GM04503 (cell line): ENCODE results near the gene RAP1A.
A peak's percentile ranks its signal among the peaks of the same experiment; 100 is the strongest.

Source experiments
- DNase-seq: peaks from one replicate; pipeline ENCODE4 v3.0.0-alpha.2; 2012; ENCODE audit warnings: low read depth

The RAP1A gene

DNA sequence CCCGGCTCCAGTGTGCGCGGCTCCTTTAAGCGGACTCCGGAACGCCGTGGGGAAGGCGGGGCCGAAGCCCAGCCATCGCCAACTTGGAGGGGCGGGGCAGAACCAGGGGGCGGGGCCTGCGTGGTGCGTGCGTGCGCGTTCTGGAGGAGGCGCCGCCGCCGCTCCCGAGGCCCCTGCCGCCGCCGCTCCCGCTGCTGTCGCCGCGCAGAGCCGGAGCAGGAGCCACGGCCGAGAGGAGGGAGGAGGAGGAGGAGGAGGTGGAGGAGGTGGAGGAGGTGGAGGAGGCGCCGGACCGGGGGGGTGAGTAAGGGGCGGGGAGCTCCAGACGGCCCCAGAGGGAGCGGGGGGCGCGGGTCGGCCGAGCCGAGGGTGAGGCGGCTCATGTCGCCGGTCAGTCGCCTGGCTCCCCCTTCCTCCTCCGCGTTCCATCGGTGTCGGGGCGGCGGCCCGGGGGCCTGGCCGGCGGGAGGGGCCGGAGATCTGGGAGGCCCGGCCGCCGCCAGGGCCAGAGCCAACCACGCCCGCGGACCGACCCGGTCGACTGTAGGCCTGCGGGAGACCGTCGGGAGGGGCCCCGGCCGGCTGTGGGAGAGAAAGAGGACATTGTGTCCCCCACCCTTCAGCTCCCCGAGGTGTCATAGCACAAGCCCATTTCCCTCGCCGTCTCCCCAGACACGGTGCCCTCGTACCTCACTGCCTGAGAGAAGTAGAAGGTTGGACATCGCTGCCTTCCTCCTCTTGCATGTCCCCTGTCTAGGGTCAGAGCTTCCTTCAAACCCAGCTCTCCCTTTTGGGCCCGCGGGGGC lies at the start of gene RAP1A:
RAP1A (plus strand) TSS at position 155 of the 806 bp plus-strand sequence. CDS start 71,572 bp downstream, outside the sequence.
- DNase-seq, result peak; percentile 36

GRCh38 chr1:111569913-111570312 lies 49.7 kb upstream of the RAP1A start:
- no peak for DNase-seq

GRCh38 chr1:111570781-111571181 lies 48.8 kb upstream of the RAP1A start:
- DNase-seq, result no peak

DNA sequence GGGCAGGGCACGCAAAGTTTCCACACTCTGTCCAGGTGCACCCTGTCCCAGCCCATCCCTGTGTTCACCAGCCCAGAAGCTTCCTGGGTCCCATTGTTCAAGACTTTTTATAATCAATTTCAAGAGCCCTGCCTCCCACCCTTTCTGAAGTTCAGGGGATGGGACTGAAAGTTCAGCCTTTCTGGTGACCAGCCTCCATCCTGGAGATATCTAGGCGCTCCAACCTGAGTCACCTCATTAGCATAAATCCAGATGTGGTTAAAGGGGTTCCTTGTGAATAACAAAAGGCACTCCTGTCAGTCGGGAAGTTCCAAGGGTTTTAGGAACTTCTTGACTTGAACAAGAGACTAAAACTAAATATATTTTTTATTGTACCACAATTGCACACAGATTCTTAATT lies 48.4 kb upstream of the RAP1A start:
- DNase-seq, result no peak

- DNase-seq, result peak; percentile 65
Observed at GRCh38 chr1:111571987-111572386, 47.6 kb upstream of the RAP1A start.

GRCh38 chr1:111576547-111576946 lies 43.0 kb upstream of the RAP1A start:
- no peak for DNase-seq

GRCh38 chr1:111577814-111578213 lies 41.8 kb upstream of the RAP1A start:
- no peak for DNase-seq

DNA sequence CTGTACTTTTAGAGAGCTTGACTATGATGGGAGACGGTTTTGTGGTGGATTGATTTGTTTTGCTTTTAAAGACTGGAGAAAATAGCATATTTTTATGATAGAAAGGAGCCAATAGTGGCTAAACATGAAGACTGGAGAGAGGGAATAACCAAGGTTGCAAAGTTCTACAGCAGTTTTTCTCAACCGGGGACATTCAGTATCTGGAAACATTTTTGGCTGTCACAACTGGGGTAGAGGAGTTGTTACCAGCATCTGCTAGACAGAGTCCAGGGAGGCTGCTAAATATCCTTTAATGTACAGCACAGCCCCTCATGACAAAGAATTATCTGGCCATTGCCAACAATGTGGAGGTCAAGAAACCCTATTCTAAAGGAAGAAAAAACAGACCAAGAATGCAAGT lies 38.4 kb upstream of the RAP1A start:
- DNase-seq, result no peak

GRCh38 chr1:111582016-111582415 lies 37.6 kb upstream of the RAP1A start:
- no peak for DNase-seq

- DNase-seq, result no peak
Observed at GRCh38 chr1:111582644-111583618, 36.7 kb upstream of the RAP1A start.

DNA sequence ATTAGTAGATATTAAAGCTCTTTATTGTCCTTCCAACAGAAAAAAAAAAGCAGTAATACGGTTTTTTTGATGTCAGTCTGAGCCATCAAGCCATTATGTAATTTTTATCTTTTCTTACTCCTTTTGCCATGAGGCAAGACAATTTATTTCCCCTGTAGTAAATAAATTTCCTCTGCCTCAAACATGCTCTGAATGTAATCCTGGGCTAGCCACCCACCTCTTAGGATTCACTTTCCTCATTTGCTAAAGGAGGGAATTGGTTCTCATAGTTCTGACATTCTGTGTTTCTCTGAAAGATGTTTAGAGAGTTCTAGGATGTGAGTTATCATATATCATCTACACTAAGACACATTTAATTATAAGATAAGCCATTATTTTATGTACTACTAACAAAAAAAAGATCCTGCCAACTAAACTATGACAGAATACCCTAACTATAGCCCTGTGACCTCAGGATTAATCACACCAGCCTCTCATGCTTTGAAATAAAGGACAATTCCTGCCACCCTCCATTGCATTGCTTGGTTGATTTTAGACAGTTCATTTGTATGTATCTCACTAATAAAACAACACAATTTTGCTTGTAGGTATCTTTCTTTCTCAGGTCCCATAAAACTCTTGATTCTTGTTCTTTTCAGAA lies 34.0 kb upstream of the RAP1A start:
- DNase-seq, result no peak

DNA sequence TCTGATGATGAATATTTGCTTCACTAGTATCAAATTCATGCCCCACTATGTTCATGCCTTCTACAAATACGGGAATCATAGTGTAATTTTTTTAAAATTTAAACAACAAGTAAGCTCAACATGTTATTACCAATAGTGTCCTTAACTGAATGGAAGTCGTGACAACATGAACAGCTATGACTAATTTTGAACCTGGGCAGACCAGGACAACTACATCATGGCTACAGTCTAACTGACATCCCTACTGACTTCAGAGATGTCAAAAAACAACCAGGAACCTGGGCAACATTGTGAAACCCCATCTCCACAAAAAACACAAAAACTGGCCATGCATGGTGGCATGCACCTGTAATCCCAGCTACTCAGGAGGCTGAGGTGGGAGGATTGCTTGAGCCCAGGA lies 33.5 kb upstream of the RAP1A start:
- no peak for DNase-seq

DNA sequence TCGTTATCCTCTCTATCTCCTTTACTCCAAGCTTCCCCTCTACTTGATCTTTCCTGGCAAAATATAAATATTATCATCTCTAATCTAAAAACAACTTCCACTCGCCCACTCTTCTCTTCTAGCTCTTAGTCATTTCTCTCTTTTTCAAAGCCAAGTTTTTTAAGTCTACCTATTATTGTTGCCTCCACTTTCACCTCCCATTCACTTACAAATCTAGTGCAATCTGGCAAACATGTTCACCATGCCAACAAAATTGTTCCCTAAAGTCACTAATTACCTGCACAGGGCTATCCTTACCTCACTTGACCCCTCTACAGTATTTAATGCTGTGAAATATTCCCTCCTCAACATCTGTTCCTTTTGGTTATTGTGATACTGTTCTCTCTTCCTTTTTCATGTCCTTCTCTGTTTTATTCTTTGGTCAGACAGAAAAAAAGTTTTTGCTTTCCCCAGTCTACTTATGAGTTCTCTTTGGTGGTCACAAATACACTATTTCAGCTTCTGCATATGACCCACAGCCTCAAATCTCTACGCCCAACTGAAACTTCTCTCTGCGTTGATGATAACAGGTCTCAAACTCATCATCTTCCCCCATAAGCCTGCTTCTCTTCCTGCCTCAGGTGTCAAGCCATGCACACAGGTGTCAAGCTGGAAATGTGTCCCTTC lies 31.9 kb upstream of the RAP1A start:
- no peak for DNase-seq

GRCh38 chr1:111591937-111592336 lies 27.7 kb upstream of the RAP1A start:
- DNase-seq, result no peak

DNA sequence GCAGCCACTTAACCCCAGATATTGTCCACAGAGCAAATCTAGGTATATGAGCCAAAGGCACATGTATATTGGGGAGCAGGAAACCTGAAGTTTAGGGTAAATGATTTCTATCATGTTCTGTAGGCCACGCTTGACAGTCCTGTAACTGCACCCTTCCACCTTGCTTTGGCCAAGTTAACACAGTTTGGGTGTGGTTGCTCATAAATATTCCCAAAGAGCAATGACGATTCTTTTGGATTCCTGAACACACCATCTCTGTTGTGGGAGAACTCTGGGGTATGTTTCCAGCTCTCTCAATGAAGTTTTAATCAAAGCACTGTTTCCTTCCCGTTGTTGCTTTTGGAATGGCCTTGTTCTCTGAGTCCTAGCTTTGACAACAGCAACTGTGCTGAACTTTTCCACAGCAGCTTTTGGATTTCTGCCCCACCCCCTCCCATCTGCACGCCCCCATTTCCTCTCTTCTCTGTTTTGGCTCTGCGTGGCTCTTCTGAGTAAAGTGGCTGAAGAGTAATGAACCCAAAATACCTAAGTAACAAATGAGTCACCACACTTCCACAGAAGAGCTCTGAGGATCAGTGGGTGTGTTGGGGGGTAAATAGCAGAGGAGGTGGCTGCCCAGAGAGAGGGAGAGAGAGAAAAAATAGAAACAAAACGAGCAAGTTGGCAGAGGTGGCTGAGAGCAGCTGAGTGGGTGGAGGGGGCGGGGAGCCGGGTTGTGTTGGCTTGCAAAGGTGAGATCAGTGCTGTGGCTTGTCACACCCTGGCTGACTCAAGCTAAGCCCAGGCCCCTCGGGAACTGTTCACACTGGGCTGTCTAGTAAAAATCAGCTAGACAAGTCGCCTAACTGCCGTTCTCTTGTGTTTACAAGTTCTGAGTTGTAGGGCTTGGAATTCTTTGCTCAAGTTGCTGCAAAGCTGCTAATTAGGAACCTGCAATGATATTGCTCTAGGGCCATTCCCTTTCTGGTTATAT lies 26.9 kb upstream of the RAP1A start:
- DNase-seq, result peak; percentile 79

DNA sequence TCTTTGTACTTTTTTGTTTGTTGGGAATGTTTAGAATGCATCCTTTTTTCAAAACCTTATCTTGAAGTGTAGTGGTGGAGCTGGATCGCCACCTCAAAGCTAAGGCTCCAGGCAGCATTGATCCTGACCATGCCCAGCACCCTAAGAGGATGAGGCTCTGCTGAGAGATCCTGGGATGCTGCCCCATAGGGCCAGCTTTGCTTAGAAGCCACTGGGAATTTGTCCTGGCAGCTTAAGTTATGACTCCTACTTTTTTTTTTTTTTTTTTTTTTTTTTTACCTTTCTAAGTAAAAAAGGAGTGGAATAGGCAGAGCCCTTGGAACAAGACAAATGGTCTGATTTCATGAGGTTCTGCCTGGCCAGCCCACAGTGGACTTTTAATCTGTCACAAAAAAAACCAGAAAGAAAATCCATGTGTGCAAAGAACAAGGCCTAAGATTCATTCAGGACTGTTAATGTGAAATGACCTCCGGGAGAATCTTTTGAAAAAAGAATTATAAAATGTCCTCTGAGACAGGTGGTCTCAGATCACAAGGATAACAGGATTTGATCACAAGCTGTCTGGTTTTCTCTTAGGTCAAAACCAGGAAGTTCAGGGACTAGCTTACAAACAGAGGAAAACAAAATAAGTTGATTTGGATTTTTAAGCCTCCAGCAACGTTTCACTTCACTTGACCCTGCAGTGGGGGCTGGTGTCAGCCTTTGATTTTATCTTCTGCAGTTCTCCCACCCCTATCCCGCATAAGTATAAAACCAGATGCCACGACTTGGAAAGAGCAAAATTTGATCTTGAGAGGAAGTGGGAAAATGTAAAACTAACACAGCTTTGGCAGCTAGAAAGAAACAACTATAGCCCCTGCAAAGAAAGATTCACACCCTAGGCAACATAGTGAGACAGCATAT lies 25.9 kb upstream of the RAP1A start:
- no peak for DNase-seq

- no peak for DNase-seq
Observed at GRCh38 chr1:111594306-111594693, 25.3 kb upstream of the RAP1A start.

- no peak for DNase-seq
Observed at GRCh38 chr1:111595807-111596206, 23.8 kb upstream of the RAP1A start.

- no peak for DNase-seq
Observed at GRCh38 chr1:111596499-111596898, 23.1 kb upstream of the RAP1A start.

DNA sequence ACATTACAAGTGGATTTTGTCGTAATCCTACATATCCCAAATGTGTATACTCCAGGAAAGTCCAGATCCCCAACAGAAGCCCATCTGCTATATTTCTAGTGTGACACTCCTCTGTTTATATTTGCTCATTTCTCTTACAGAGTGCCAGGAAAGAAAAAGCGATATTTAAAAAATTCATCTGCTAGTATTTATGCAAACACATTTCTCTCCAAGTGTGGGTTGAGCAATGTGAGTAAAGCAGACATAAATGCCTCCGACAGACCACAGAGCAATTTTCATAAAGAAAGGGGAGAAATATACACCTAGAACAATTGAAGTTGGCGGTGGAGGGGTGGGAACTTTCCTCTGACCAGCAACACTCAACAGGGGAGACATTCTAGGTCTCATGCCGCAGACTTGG lies 22.2 kb upstream of the RAP1A start:
- DNase-seq, result no peak
